CD4-positive, CD25-positive, alpha-beta regulatory T cell (primary cell): ENCODE results near the gene IFIT1B. TPM values are rescaled to one million over a fixed set of nuclear protein-coding genes. Genes with fewer than 3 reads are reported as not detected.

ENCODE experiments used
- ATAC-seq, 2 donors: fragments of 150-1000 bp; cut with Tn5 transposase; one replicate each; pipeline ENCODE4 v1.10.0; 2021; ENCODE audit warnings: low read depth in 2 of 2, moderate number of reproducible peaks in 2 of 2, moderate library complexity in 1 of 2
- DNase-seq, 3 donors: peaks; one replicate each; pipeline versions ENCODE4 v3.0.0 to v3.0.0-alpha.2; 2012 to 2022; ENCODE audit warnings: mixed read lengths in 1 of 3
- H3K27ac ChIP-seq: one replicate; pipeline ENCODE4 v1.7.0; 2013; ENCODE audit warnings: mild to moderate bottlenecking, low read length; ENCODE audit not compliant: insufficient read depth, poor library complexity, severe bottlenecking
- H3K27me3 ChIP-seq: one replicate; pipeline ENCODE4 v1.7.0; 2013; ENCODE audit warnings: low read length; ENCODE audit not compliant: control insufficient read depth, insufficient read depth
- H3K36me3 ChIP-seq: one replicate; pipeline ENCODE4 v1.7.0; 2013; ENCODE audit warnings: mild to moderate bottlenecking, low read length, moderate library complexity; ENCODE audit not compliant: control insufficient read depth, insufficient read depth
- H3K4me1 ChIP-seq: 2 replicates; pipeline ENCODE4 v1.7.0; 2013; ENCODE audit warnings: mild to moderate bottlenecking, low read length; ENCODE audit not compliant: insufficient read depth, control insufficient read depth, poor library complexity, severe bottlenecking
- H3K4me3 ChIP-seq: one replicate; pipeline ENCODE4 v1.7.0; 2013; ENCODE audit warnings: low read depth, mild to moderate bottlenecking, low read length, moderate library complexity
- H3K9me3 ChIP-seq, 2 experiments: 1 replicate in 1 of 2; 2 replicates in 1 of 2; pipeline ENCODE4 v1.7.0; 2013; ENCODE audit warnings: low read length in 2 of 2, mild to moderate bottlenecking in 1 of 2, moderate library complexity in 1 of 2; ENCODE audit not compliant: control insufficient read depth in 2 of 2
- H3K27ac Mint-ChIP-seq, 3 donors: one replicate each; pipeline ENCODE4 v1.8.0; 2020 to 2022; ENCODE audit warnings: mild to moderate bottlenecking in 3 of 3, mixed read lengths in 3 of 3, moderate library complexity in 2 of 3
- H3K27me3 Mint-ChIP-seq: one replicate; pipeline ENCODE4 v1.8.0; 2022; ENCODE audit warnings: mild to moderate bottlenecking, mixed read lengths
- H3K36me3 Mint-ChIP-seq: one replicate; pipeline ENCODE4 v1.8.0; 2020; ENCODE audit warnings: mixed read lengths
- H3K4me1 Mint-ChIP-seq, 4 donors: one replicate each; pipeline ENCODE4 v1.8.0; 2020 to 2022; ENCODE audit warnings: mixed read lengths in 4 of 4, mild to moderate bottlenecking in 1 of 4
- H3K4me3 Mint-ChIP-seq, 4 donors: one replicate each; pipeline ENCODE4 v1.8.0; 2020 to 2022; ENCODE audit warnings: mild to moderate bottlenecking in 4 of 4, mixed read lengths in 4 of 4, moderate library complexity in 3 of 4
- H3K9me3 Mint-ChIP-seq, 7 donors: one replicate each; pipeline ENCODE4 v1.8.0; 2020 to 2022; ENCODE audit warnings: mixed read lengths in 7 of 7, mild to moderate bottlenecking in 3 of 7, moderate library complexity in 2 of 7
- polyA plus RNA-seq, 4 donors: library from polyadenylated mRNA; unstranded; fragments of 300-500 nt; fragmentation: Illumina TruSeq; gene quantifications; one replicate each; pipeline ENCODE4 v1.2.3, GENCODE V29; 2021
- total RNA-seq: library from RNA; stranded (reverse); gene quantifications from one replicate; pipeline ENCODE4 v1.2.3, GENCODE V29; 2022

Gene IFIT1B
- total and polyA plus RNA-seq, 5 donors from 2014 or later = 0.08 TPM; not detected in 4

DNA sequence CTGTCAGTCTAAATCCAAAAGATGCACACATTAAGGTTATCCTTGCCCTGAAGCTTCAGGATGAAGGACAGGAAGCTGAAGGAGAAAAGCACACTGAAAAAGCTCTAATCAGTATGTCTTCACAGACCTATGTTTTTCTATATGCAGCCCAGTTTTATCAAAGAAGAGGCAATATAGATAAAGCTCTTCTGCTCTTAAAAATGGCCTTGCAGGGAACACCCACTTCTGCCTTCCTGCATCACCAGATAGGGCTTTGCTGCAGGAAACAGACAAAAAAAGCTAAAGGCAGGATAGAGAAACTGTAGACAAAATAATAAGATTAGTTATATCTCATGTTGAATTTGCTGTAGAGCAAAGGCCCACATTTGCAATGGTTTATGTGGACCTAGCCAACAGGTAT lies 14.9 kb upstream of the IFIT1B start:
- Histone ChIP-seq H3K4me3 (no peak overlapping the region), H3K36me3 (no peaks in the 10 kb centered on the region), H3K27me3 (no peaks in the 10 kb centered on the region), H3K4me1 (no peaks in the 10 kb centered on the region), H3K27ac (no peak overlapping the region), H3K9me3 (no peaks in the 10 kb centered on the region)
- H3K4me1 Mint-ChIP-seq = peaks cover 4 to 16% (median 9%) of the 10 kb centered on the region in 4 donors
- no peaks in the 10 kb centered on the region for H3K36me3 Mint-ChIP-seq
- H3K27me3 Mint-ChIP-seq = no peaks in the 10 kb centered on the region
- DNase-seq (no peak), ATAC-seq (no peak)
- H3K4me3 Mint-ChIP-seq = no peak overlapping the region
- H3K27ac Mint-ChIP-seq = no peak overlapping the region
- peaks cover 0 to 3% (median 0%) of the 10 kb centered on the region in 7 donors for H3K9me3 Mint-ChIP-seq

GRCh38 chr10:89363729-89364442 lies 14.0 kb upstream of the IFIT1B start:
- no peak overlapping the region for H3K4me3 ChIP-seq
- H3K9me3 Mint-ChIP-seq = peaks cover 0 to 3% (median 0%) of the 10 kb centered on the region in 7 donors
- H3K4me3 Mint-ChIP-seq = no peak overlapping the region
- no peaks in the 10 kb centered on the region for H3K27me3 ChIP-seq
- H3K27ac Mint-ChIP-seq = peak overlapping the region in 1 of 3 donors; percentile 10
- H3K4me1 ChIP-seq = no peaks in the 10 kb centered on the region
- no peaks in the 10 kb centered on the region for H3K36me3 ChIP-seq
- H3K36me3 Mint-ChIP-seq = no peaks in the 10 kb centered on the region
- no peaks in the 10 kb centered on the region for H3K9me3 ChIP-seq
- no peak for DNase-seq
- peaks cover 4 to 18% (median 9%) of the 10 kb centered on the region in 4 donors for H3K4me1 Mint-ChIP-seq
- ATAC-seq = no peak
- no peak overlapping the region for H3K27ac ChIP-seq
- no peaks in the 10 kb centered on the region for H3K27me3 Mint-ChIP-seq

DNA sequence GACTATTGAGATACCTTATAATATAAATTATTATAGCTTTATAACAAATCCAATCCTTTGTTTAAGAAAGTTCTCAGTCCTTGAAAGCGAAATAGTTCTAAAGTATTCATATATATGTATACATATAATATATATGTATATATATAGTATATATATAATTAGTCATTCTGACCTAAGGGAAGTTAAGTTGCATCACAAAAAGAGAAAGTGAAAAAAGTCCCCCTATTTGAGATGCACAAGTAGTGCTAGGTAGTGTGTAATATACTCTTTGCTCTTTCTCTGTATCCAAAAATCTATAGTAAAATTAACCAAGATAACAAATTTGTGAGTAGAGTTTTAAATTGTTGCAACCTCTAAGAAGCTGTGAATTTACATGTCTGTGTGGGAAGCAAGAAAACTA lies 13.3 kb upstream of the IFIT1B start:
- ATAC-seq (no peak), DNase-seq (no peak)
- peaks cover 0 to 3% (median 0%) of the 10 kb centered on the region in 7 donors for H3K9me3 Mint-ChIP-seq
- H3K4me3 Mint-ChIP-seq = no peak overlapping the region
- H3K4me1 Mint-ChIP-seq = peaks cover 4 to 18% (median 10%) of the 10 kb centered on the region in 4 donors
- Histone ChIP-seq H3K27ac (no peak overlapping the region), H3K4me1 (no peaks in the 10 kb centered on the region), H3K9me3 (no peaks in the 10 kb centered on the region), H3K27me3 (no peaks in the 10 kb centered on the region), H3K4me3 (no peak overlapping the region), H3K36me3 (no peaks in the 10 kb centered on the region)
- H3K27me3 Mint-ChIP-seq = no peaks in the 10 kb centered on the region
- H3K27ac Mint-ChIP-seq = no peak overlapping the region
- H3K36me3 Mint-ChIP-seq = no peaks in the 10 kb centered on the region

DNA sequence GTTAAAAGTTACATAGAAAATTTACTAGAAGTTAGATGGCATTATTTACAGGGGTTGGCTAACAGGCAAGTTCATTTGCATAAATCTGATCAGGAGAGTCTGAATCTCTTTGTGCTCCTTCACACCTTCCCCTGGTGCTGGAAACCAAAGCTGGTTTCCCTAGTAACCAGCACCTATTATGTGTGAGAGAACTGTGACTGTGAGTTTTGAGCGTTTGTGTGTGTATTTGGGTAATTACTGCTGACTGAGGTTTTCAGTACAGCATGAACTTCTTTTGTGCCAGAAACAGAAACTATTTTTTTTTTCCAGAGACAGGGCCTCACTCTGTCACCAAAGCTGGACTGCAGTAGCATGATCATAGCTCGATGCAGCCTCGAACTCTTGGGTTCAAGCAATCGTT lies 10.3 kb upstream of the IFIT1B start:
- Histone ChIP-seq H3K27me3 (no peaks in the 10 kb centered on the region), H3K27ac (no peak overlapping the region), H3K4me3 (no peak overlapping the region), H3K36me3 (no peaks in the 10 kb centered on the region), H3K4me1 (no peaks in the 10 kb centered on the region), H3K9me3 (no peaks in the 10 kb centered on the region)
- Mint-ChIP-seq H3K4me1 (peaks cover 4 to 18% (median 9%) of the 10 kb centered on the region in 4 donors), H3K27ac (no peak overlapping the region), H3K9me3 (peaks cover 0 to 3% (median 0%) of the 10 kb centered on the region in 7 donors), H3K4me3 (no peak overlapping the region), H3K36me3 (no peaks in the 10 kb centered on the region), H3K27me3 (no peaks in the 10 kb centered on the region)
- DNase-seq = peak in 1 of 3 donors; percentile 35
- ATAC-seq = no peak

- no peak overlapping the region for H3K4me3 Mint-ChIP-seq
- peaks cover 0 to 3% (median 0%) of the 10 kb centered on the region in 7 donors for H3K9me3 Mint-ChIP-seq
- no peak overlapping the region for H3K4me3 ChIP-seq
- no peaks in the 10 kb centered on the region for H3K36me3 Mint-ChIP-seq
- H3K9me3 ChIP-seq = no peaks in the 10 kb centered on the region
- no peak overlapping the region for H3K27ac ChIP-seq
- no peaks in the 10 kb centered on the region for H3K4me1 ChIP-seq
- no peaks in the 10 kb centered on the region for H3K36me3 ChIP-seq
- H3K27ac Mint-ChIP-seq = peak overlapping the region in 1 of 3 donors; percentile 23
- DNase-seq = no peak
- ATAC-seq = no peak
- peaks cover 4 to 14% (median 9%) of the 10 kb centered on the region in 4 donors for H3K4me1 Mint-ChIP-seq
- H3K27me3 ChIP-seq = no peaks in the 10 kb centered on the region
- no peaks in the 10 kb centered on the region for H3K27me3 Mint-ChIP-seq
These were observed 9.7 kb upstream of the IFIT1B start for GRCh38 chr10:89368129-89368528.

- H3K36me3 Mint-ChIP-seq = no peaks in the 10 kb centered on the region
- H3K4me1 Mint-ChIP-seq = peaks cover 4 to 8% (median 7%) of the 10 kb centered on the region in 4 donors
- no peak for ATAC-seq
- Histone ChIP-seq H3K27ac (no peak overlapping the region), H3K4me1 (no peaks in the 10 kb centered on the region), H3K4me3 (no peak overlapping the region), H3K36me3 (no peaks in the 10 kb centered on the region), H3K27me3 (no peaks in the 10 kb centered on the region), H3K9me3 (no peaks in the 10 kb centered on the region)
- H3K27me3 Mint-ChIP-seq = no peaks in the 10 kb centered on the region
- no peak overlapping the region for H3K4me3 Mint-ChIP-seq
- H3K9me3 Mint-ChIP-seq = peaks cover 0 to 3% (median 0%) of the 10 kb centered on the region in 7 donors
- H3K27ac Mint-ChIP-seq = peak overlapping the region in 1 of 3 donors; percentile 39
- DNase-seq = peak in 2 of 3 donors; percentile 17 to 45
These were observed 8.4 kb upstream of the IFIT1B start for GRCh38 chr10:89369156-89370105.

GRCh38 chr10:89371079-89371478 lies 6.8 kb upstream of the IFIT1B start:
- H3K27me3 ChIP-seq = no peaks in the 10 kb centered on the region
- DNase-seq (no peak), ATAC-seq (no peak)
- H3K9me3 ChIP-seq = no peaks in the 10 kb centered on the region
- no peak overlapping the region for H3K27ac Mint-ChIP-seq
- H3K4me3 ChIP-seq = no peak overlapping the region
- H3K36me3 ChIP-seq = no peaks in the 10 kb centered on the region
- no peak overlapping the region for H3K27ac ChIP-seq
- H3K27me3 Mint-ChIP-seq = no peaks in the 10 kb centered on the region
- peaks cover 0 to 3% (median 0%) of the 10 kb centered on the region in 7 donors for H3K9me3 Mint-ChIP-seq
- H3K4me1 Mint-ChIP-seq = peaks cover 3 to 7% (median 4%) of the 10 kb centered on the region in 4 donors
- no peaks in the 10 kb centered on the region for H3K4me1 ChIP-seq
- H3K36me3 Mint-ChIP-seq = no peaks in the 10 kb centered on the region
- no peak overlapping the region for H3K4me3 Mint-ChIP-seq
